ENCODE data around the gene TOM1L2.

DNA sequence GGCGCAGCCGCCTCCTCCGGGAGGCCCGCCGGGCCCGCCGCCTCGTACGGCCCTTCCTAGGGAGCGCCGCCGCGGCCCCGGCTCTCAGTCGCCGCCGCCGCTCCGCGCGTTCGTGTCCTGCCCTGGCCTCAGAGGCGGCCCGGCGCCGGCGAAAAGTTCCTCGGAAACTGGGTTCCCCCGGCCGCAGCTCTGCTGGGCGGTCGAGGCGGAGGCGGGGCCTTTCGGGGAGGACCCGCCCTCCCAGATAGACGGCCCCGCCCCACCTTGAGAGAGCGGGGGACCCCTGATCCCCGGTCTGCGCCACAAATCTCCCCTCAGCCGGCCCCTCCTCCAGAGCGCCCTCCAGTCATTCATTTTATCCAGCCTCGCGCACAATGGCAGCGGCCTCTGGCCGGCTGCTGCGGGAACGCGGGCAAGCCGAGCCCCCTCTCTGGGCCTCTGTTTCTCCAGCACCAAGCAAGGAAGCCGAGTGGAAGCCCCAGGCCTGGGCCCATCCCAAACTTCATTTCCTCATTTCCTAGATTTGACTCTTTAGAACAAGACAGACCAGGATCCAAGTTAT lies 135.3 kb downstream of the TOM1L2 start, which contains the start of gene SREBF1:
- TF ChIP-seq CTCF (IDR thresholded peaks at IDR 0.05): no peak
- no peak for TF ChIP-seq ZFX (IDR thresholded peaks at IDR 0.05; ENCODE audit: borderline replicate concordance)

Data from 22Rv1 (cell line).